Caco-2 (cell line): ENCODE measurements around the gene MTMR6. TPM values are rescaled to one million over a fixed set of nuclear protein-coding genes. Genes with fewer than 3 reads are reported as not detected.

Experiments used
- BruUV-seq: library from RNA; stranded (reverse); fragments of 400-500 nt; replicated peaks from 2 replicates; lab custom pipeline; 2021; lab: Mats Ljungman, UMichigan
- CTCF ChIA-PET: fragments of 300-600 bp; sonication (Branson Sonifier 250); formaldehyde crosslinking; loops from one replicate; lab custom pipeline; 2022; ENCODE audit warnings: antibody characterized with exemption; lab: Charles Lee
- POLR2A ChIA-PET: fragments of 300-600 bp; sonication (Branson Sonifier 250); formaldehyde crosslinking; loops from one replicate; lab custom pipeline; 2022; ENCODE audit warnings: antibody characterized with exemption; lab: Charles Lee
- DNase-seq, 2 experiments: peaks; one replicate each; pipeline versions ENCODE4 v3.0.0 to v3.0.0-alpha.2; 2020 to 2022
- H3K27me3 ChIP-seq: replicated peaks from 2 replicates; pipeline ENCODE4 v1.6.0; 2011; ENCODE audit warnings: low read length; ENCODE audit not compliant: control insufficient read depth, insufficient read depth
- H3K36me3 ChIP-seq: 2 replicates; pipeline ENCODE4 v1.5.1; 2011; ENCODE audit warnings: low read length; ENCODE audit not compliant: control insufficient read depth, insufficient read depth
- H3K4me1 ChIP-seq: fragments of 250-450 bp; sonication (Bioruptor Pico); 2 replicates; pipeline ENCODE4 v1.5.1; 2020; ENCODE audit warnings: mild to moderate bottlenecking
- H3K4me3 ChIP-seq: 2 replicates; pipeline ENCODE4 v1.5.1; 2011; ENCODE audit warnings: low read depth, mild to moderate bottlenecking, control low read depth, low read length
- H3K9me3 ChIP-seq: fragments of 250-450 bp; sonication (Bioruptor Pico); 2 replicates; pipeline ENCODE4 v1.5.1; 2020; ENCODE audit warnings: mild to moderate bottlenecking, moderate library complexity
- H3K27ac Mint-ChIP-seq: one replicate; pipeline ENCODE4 v1.8.0; 2022; ENCODE audit warnings: mixed read lengths; ENCODE audit not compliant: unreplicated experiment
- H3K27me3 Mint-ChIP-seq: one replicate; pipeline ENCODE4 v1.8.0; 2022; ENCODE audit warnings: mixed read lengths; ENCODE audit not compliant: insufficient read depth, unreplicated experiment
- H3K36me3 Mint-ChIP-seq: one replicate; pipeline ENCODE4 v1.8.0; 2022; ENCODE audit warnings: mild to moderate bottlenecking, mixed read lengths; ENCODE audit not compliant: insufficient read depth, unreplicated experiment
- H3K4me1 Mint-ChIP-seq: one replicate; pipeline ENCODE4 v1.8.0; 2022; ENCODE audit warnings: low read depth, mixed read lengths; ENCODE audit not compliant: unreplicated experiment
- H3K4me3 Mint-ChIP-seq: one replicate; pipeline ENCODE4 v1.8.0; 2022; ENCODE audit warnings: mild to moderate bottlenecking, moderate library complexity, mixed read lengths; ENCODE audit not compliant: unreplicated experiment
- H3K9me3 Mint-ChIP-seq: one replicate; pipeline ENCODE4 v1.8.0; 2022; ENCODE audit warnings: mixed read lengths; ENCODE audit not compliant: unreplicated experiment
- intact Hi-C: fragments of 100-400 bp; cut with micrococcal nuclease; formaldehyde crosslinking; loops from one replicate; pipeline ENCODE4 v1.10.0; 2022; ENCODE audit not compliant: unreplicated experiment
- total RNA-seq: library from RNA; stranded (reverse); gene quantifications from 2 replicates; pipeline ENCODE4 v1.2.3, GENCODE V29; 2022
- TF ChIP-seq, protein P1 (sequence below), 2 experiments: fragments of 200-600 bp in 1 of 2; IDR thresholded peaks; 1 replicate in 1 of 2; 2 replicates in 1 of 2; pipeline versions ENCODE4 v1.5.1 to v1.8.0; 2011 to 2022; ENCODE audit warnings: antibody characterized with exemption in 1 of 2, control low read depth in 1 of 2, inconsistent platforms in 1 of 2, low read depth in 1 of 2, low read length in 1 of 2, mild to moderate bottlenecking in 1 of 2, moderate library complexity in 1 of 2; ENCODE audit not compliant: insufficient read depth in 1 of 2, severe bottlenecking in 1 of 2, unreplicated experiment in 1 of 2

The MTMR6 gene
- total RNA-seq, 1 experiment from 2014 or later = 13.0 TPM

DNA sequence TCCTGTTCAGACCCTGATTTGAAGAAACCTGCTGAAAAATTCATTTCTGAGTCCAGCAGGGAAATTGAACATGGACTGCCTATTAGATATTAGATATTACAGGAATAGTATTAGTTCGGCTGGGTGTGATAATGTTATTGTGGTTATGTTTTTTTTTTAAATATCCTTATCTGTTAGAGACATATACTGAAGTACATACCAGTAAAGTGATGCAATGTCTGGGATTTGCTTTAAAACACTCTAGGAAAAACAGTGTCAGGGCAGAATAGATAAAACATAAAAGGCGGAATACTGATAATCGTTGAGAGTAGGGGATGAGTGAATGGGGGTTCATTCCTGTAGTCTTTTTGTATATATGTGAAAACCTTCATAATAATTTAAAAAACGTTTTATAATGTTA, 86.5 kb downstream of the MTMR6 start:
- Histone ChIP-seq H3K9me3 (no peaks in the 10 kb centered on the region), H3K4me3 (no peak overlapping the region), H3K4me1 (no peaks in the 10 kb centered on the region), H3K36me3 (no peaks in the 10 kb centered on the region), H3K27me3 (no peaks in the 10 kb centered on the region; the same call in 1 of the 2 replicates)
- BruUV-seq = no TSS peak
- no peaks in the 10 kb centered on the region for H3K4me1 Mint-ChIP-seq
- CTCF ChIA-PET = no interaction called here
- no peak for DNase-seq
- H3K27me3 Mint-ChIP-seq = peaks cover 5% of the 10 kb centered on the region
- H3K36me3 Mint-ChIP-seq = no peaks in the 10 kb centered on the region
- H3K27ac Mint-ChIP-seq = no peak overlapping the region
- intact Hi-C loops = no loop called here
- TF ChIP-seq, protein P1, sequence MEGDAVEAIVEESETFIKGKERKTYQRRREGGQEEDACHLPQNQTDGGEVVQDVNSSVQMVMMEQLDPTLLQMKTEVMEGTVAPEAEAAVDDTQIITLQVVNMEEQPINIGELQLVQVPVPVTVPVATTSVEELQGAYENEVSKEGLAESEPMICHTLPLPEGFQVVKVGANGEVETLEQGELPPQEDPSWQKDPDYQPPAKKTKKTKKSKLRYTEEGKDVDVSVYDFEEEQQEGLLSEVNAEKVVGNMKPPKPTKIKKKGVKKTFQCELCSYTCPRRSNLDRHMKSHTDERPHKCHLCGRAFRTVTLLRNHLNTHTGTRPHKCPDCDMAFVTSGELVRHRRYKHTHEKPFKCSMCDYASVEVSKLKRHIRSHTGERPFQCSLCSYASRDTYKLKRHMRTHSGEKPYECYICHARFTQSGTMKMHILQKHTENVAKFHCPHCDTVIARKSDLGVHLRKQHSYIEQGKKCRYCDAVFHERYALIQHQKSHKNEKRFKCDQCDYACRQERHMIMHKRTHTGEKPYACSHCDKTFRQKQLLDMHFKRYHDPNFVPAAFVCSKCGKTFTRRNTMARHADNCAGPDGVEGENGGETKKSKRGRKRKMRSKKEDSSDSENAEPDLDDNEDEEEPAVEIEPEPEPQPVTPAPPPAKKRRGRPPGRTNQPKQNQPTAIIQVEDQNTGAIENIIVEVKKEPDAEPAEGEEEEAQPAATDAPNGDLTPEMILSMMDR (IDR thresholded peaks at IDR 0.05; ENCODE audit: insufficient read depth in 1 of 2, low read depth in 1 of 2, low read length in 1 of 2, severe bottlenecking in 1 of 2, unreplicated experiment in 1 of 2) = no peak
- H3K4me3 Mint-ChIP-seq = no peak overlapping the region
- H3K9me3 Mint-ChIP-seq = no peaks in the 10 kb centered on the region
- POLR2A ChIA-PET = no interaction called here

DNA sequence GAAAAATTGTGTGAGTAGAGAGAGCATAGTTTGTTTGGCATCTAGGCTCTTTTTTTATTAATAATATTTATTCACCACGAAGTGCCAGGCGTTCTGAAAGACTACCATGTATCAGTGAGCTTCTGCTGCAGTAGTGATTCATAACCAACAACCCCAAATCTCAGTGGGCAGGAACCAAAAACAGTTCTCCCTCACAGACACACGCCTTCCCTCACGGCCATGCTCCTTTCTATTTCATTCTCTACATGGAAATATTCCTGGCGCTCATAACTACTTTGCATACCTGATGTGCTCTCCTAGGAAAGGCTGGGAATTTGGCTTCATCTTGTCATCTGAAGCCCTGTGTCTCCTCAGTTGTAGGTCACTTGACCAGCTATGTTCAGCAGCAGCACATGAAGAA, 88.6 kb downstream of the MTMR6 start:
- BruUV-seq = no TSS peak
- Histone ChIP-seq H3K4me3 (no peak overlapping the region), H3K27me3 (no peaks in the 10 kb centered on the region; the same call in 1 of the 2 replicates), H3K9me3 (no peaks in the 10 kb centered on the region), H3K36me3 (no peaks in the 10 kb centered on the region), H3K4me1 (no peaks in the 10 kb centered on the region)
- intact Hi-C loops = no loop called here
- no peaks in the 10 kb centered on the region for H3K27me3 Mint-ChIP-seq
- H3K4me1 Mint-ChIP-seq = no peaks in the 10 kb centered on the region
- no peak for DNase-seq
- TF ChIP-seq, protein P1 (IDR thresholded peaks at IDR 0.05; ENCODE audit: insufficient read depth in 1 of 2, low read depth in 1 of 2, low read length in 1 of 2, severe bottlenecking in 1 of 2, unreplicated experiment in 1 of 2) = no peak
- no peak overlapping the region for H3K27ac Mint-ChIP-seq
- ChIA-PET CTCF (no interaction called here), POLR2A (no interaction called here)
- no peak overlapping the region for H3K4me3 Mint-ChIP-seq
- H3K9me3 Mint-ChIP-seq = no peaks in the 10 kb centered on the region
- H3K36me3 Mint-ChIP-seq = no peaks in the 10 kb centered on the region

- H3K9me3 ChIP-seq = no peaks in the 10 kb centered on the region
- ChIA-PET POLR2A (no interaction called here), CTCF (no interaction called here)
- no TSS peak for BruUV-seq
- no peak overlapping the region for H3K4me3 Mint-ChIP-seq
- H3K9me3 Mint-ChIP-seq = no peaks in the 10 kb centered on the region
- no peaks in the 10 kb centered on the region for H3K4me1 ChIP-seq
- intact Hi-C loops = no loop called here
- H3K4me1 Mint-ChIP-seq = no peaks in the 10 kb centered on the region
- DNase-seq = no peak
- TF ChIP-seq, protein P1 (IDR thresholded peaks at IDR 0.05; ENCODE audit: insufficient read depth in 1 of 2, low read depth in 1 of 2, low read length in 1 of 2, severe bottlenecking in 1 of 2, unreplicated experiment in 1 of 2) = no peak
- H3K27me3 Mint-ChIP-seq = peaks cover 3% of the 10 kb centered on the region
- no peaks in the 10 kb centered on the region for H3K36me3 ChIP-seq
- H3K36me3 Mint-ChIP-seq = no peaks in the 10 kb centered on the region
- no peak overlapping the region for H3K27ac Mint-ChIP-seq
- no peak overlapping the region for H3K4me3 ChIP-seq
- no peaks in the 10 kb centered on the region for H3K27me3 ChIP-seq
Observed at GRCh38 chr13:25196971-25197370, 90.3 kb downstream of the MTMR6 start.

Other genes starting within 250 kb of the MTMR6 start
- gene PABPC3, start 191.4 kb downstream of the MTMR6 start, total RNA-seq = 0.23 and 0.59 TPM in 2 replicates
- not detected in 2 replicates for gene AMER2, start 115.2 kb downstream of the MTMR6 start, total RNA-seq
- gene NUP58, start 14.1 kb upstream of the MTMR6 start, total RNA-seq = 60.4 and 66.4 TPM in 2 replicates
- gene ATP8A2, start 84.5 kb upstream of the MTMR6 start, total RNA-seq = 0.05 and 0.09 TPM in 2 replicates